ENCODE data around the gene MTUS2.

Gene MTUS2

GRCh38 chr13:29117663-29118062, 297.5 kb downstream of the MTUS2 start:
- DNase-seq = no peak

- no peak for DNase-seq
These were observed 298.3 kb downstream of the MTUS2 start for GRCh38 chr13:29118471-29118870.

- no peak for DNase-seq
These were observed 305.2 kb downstream of the MTUS2 start for GRCh38 chr13:29125191-29125933.

- DNase-seq = no peak
These were observed 305.8 kb downstream of the MTUS2 start for GRCh38 chr13:29125934-29126424.

- DNase-seq = no peak
These were observed 309.5 kb downstream of the MTUS2 start for GRCh38 chr13:29129616-29130015.

GRCh38 chr13:29131159-29131558, 311.0 kb downstream of the MTUS2 start:
- DNase-seq = no peak

GRCh38 chr13:29131881-29132668, 311.9 kb downstream of the MTUS2 start:
- DNase-seq = no peak

- no peak for DNase-seq
These were observed 316.2 kb downstream of the MTUS2 start for GRCh38 chr13:29136341-29136740.

GRCh38 chr13:29137016-29137415, 316.9 kb downstream of the MTUS2 start:
- no peak for DNase-seq

- DNase-seq = no peak
These were observed 317.9 kb downstream of the MTUS2 start for GRCh38 chr13:29137995-29138394.

- DNase-seq = no peak
These were observed 320.1 kb downstream of the MTUS2 start for GRCh38 chr13:29140277-29140676.

GRCh38 chr13:29143847-29144246, 323.7 kb downstream of the MTUS2 start:
- DNase-seq = no peak

- DNase-seq = no peak
These were observed 334.3 kb downstream of the MTUS2 start for GRCh38 chr13:29154390-29154789.

GRCh38 chr13:29156136-29156535, 336.0 kb downstream of the MTUS2 start:
- DNase-seq = no peak

- no peak for DNase-seq
These were observed 339.7 kb downstream of the MTUS2 start for GRCh38 chr13:29159871-29160270.

GRCh38 chr13:29160862-29161261, 340.7 kb downstream of the MTUS2 start:
- no peak for DNase-seq

GRCh38 chr13:29161676-29162075, 341.5 kb downstream of the MTUS2 start:
- DNase-seq = no peak

- no peak for DNase-seq
These were observed 342.6 kb downstream of the MTUS2 start for GRCh38 chr13:29162638-29163235.

GRCh38 chr13:29164116-29164515, 344.0 kb downstream of the MTUS2 start:
- no peak for DNase-seq

- DNase-seq = no peak
These were observed 345.1 kb downstream of the MTUS2 start for GRCh38 chr13:29165216-29165615.

- no peak for DNase-seq
These were observed 345.7 kb downstream of the MTUS2 start for GRCh38 chr13:29165840-29166239.

- DNase-seq = no peak
These were observed 350.4 kb downstream of the MTUS2 start for GRCh38 chr13:29170436-29171082.

- no peak for DNase-seq
These were observed 351.1 kb downstream of the MTUS2 start for GRCh38 chr13:29171244-29171643.
